HG03342 (cell line): ENCODE data around the gene ZNF593OS.

Experiments
- ATAC-seq: cut with Tn5 transposase; IDR thresholded peaks from one replicate; pipeline ENCODE4 v1.9.1; 2021; ENCODE audit warnings: mild to moderate bottlenecking, moderate library complexity; ENCODE audit not compliant: unreplicated experiment

Gene ZNF593OS

GRCh38 chr1:26127235-26128163, 44.1 kb downstream of the ZNF593OS start:
- ATAC-seq = no peak

- ATAC-seq = no peak
Measured at GRCh38 chr1:26126321-26127084, 45.1 kb downstream of the ZNF593OS start.

- ATAC-seq = no peak
Measured at GRCh38 chr1:26125946-26126320, 45.7 kb downstream of the ZNF593OS start.

GRCh38 chr1:26125382-26125781, 46.2 kb downstream of the ZNF593OS start:
- ATAC-seq = no peak

GRCh38 chr1:26124418-26125331, 47.0 kb downstream of the ZNF593OS start:
- ATAC-seq = no peak

- no peak for ATAC-seq
Measured at GRCh38 chr1:26122988-26123973, 48.4 kb downstream of the ZNF593OS start.

GRCh38 chr1:26121854-26122773, 49.5 kb downstream of the ZNF593OS start:
- ATAC-seq = no peak

- ATAC-seq = no peak
Measured at GRCh38 chr1:26119892-26120608, 51.6 kb downstream of the ZNF593OS start.
